Measurements from ENCODE around the gene MTX1. TPM values are rescaled to one million over a fixed set of nuclear protein-coding genes. Genes with fewer than 3 reads are reported as not detected.

MTX1 gene
- total and polyA plus RNA-seq, 4 donors = 15.8 to 43.1 (median 38.0) TPM

- Histone ChIP-seq H3K36me3 (ENCODE audit: control insufficient read depth, insufficient read depth, low read length) (peaks cover 44% of the 10 kb centered on the region), H3K4me1 (ENCODE audit: control insufficient read depth, insufficient read depth, low read length) (peaks cover 54% of the 10 kb centered on the region), H3K4me3 (ENCODE audit: low read depth, low read length) (peak within 1 kb of the TSS; percentile 95), H3K27me3 (ENCODE audit: control insufficient read depth, insufficient read depth, low read length) (no peaks in the 10 kb centered on the region), H3K9me3 (ENCODE audit: control insufficient read depth, insufficient read depth, low read length) (no peaks in the 10 kb centered on the region), H3K27ac (ENCODE audit: low read depth, low read length) (peak within 1 kb of the TSS; percentile 90)
- DNase-seq (ENCODE audit: low read depth in 4 of 6, low spot score in 6 of 6) = peak in 4 of 6 donors; percentile 60 to 97 (median 79)
- WGBS (ENCODE audit: insufficient coverage) = under 1% methylated on average over 30 of the region's 38 CpGs
Observed at GRCh38 chr1:155173478-155174323, 34.8 kb upstream of the MTX1 start, which contains the start of gene TRIM46. Gene TRIM46, plus strand, starts transcription at chr1:155173849. Its CDS starts 118 bp downstream, at chr1:155173967.

- H3K9me3 ChIP-seq (ENCODE audit: control insufficient read depth, insufficient read depth, low read length) = no peaks in the 10 kb centered on the region
- H3K4me1 ChIP-seq (ENCODE audit: control insufficient read depth, insufficient read depth, low read length) = peaks cover 54% of the 10 kb centered on the region
- H3K27me3 ChIP-seq (ENCODE audit: control insufficient read depth, insufficient read depth, low read length) = no peaks in the 10 kb centered on the region
- peaks cover 50% of the 10 kb centered on the region for H3K36me3 ChIP-seq (ENCODE audit: control insufficient read depth, insufficient read depth, low read length)
- peak overlapping the region; percentile 95 for H3K4me3 ChIP-seq (ENCODE audit: low read depth, low read length)
- 4% methylated on average over 24 of the region's 35 CpGs for WGBS (ENCODE audit: insufficient coverage)
- peak overlapping the region; percentile 90 for H3K27ac ChIP-seq (ENCODE audit: low read depth, low read length)
- DNase-seq (ENCODE audit: low read depth in 4 of 6, low spot score in 6 of 6) = peak in 4 of 6 donors; percentile 62 to 97 (median 77)
Observed at GRCh38 chr1:155174324-155175280, 33.9 kb upstream of the MTX1 start.

GRCh38 chr1:155175281-155175926, 33.1 kb upstream of the MTX1 start:
- Histone ChIP-seq H3K27me3 (ENCODE audit: control insufficient read depth, insufficient read depth, low read length) (no peaks in the 10 kb centered on the region), H3K4me1 (ENCODE audit: control insufficient read depth, insufficient read depth, low read length) (peaks cover 54% of the 10 kb centered on the region), H3K4me3 (ENCODE audit: low read depth, low read length) (peak overlapping the region; percentile 95), H3K27ac (ENCODE audit: low read depth, low read length) (peak overlapping the region; percentile 90), H3K9me3 (ENCODE audit: control insufficient read depth, insufficient read depth, low read length) (no peaks in the 10 kb centered on the region), H3K36me3 (ENCODE audit: control insufficient read depth, insufficient read depth, low read length) (peaks cover 50% of the 10 kb centered on the region)
- WGBS (ENCODE audit: insufficient coverage) = 88% methylated on average over 4 of the region's 12 CpGs
- DNase-seq (ENCODE audit: low read depth in 4 of 6, low spot score in 6 of 6) = no peak

- DNase-seq (ENCODE audit: low read depth in 4 of 6, low spot score in 6 of 6) = no peak
- Histone ChIP-seq H3K36me3 (ENCODE audit: control insufficient read depth, insufficient read depth, low read length) (peaks cover 52% of the 10 kb centered on the region), H3K9me3 (ENCODE audit: control insufficient read depth, insufficient read depth, low read length) (no peaks in the 10 kb centered on the region), H3K27ac (ENCODE audit: low read depth, low read length) (no peak overlapping the region), H3K27me3 (ENCODE audit: control insufficient read depth, insufficient read depth, low read length) (no peaks in the 10 kb centered on the region), H3K4me1 (ENCODE audit: control insufficient read depth, insufficient read depth, low read length) (peaks cover 54% of the 10 kb centered on the region), H3K4me3 (ENCODE audit: low read depth, low read length) (no peak overlapping the region)
- 75% methylated on average over 7 of the region's 9 CpGs for WGBS (ENCODE audit: insufficient coverage)
Observed at GRCh38 chr1:155175927-155176371, 32.5 kb upstream of the MTX1 start.

- Histone ChIP-seq H3K4me3 (ENCODE audit: low read depth, low read length) (no peak overlapping the region), H3K27ac (ENCODE audit: low read depth, low read length) (no peak overlapping the region), H3K36me3 (ENCODE audit: control insufficient read depth, insufficient read depth, low read length) (peaks cover 58% of the 10 kb centered on the region), H3K27me3 (ENCODE audit: control insufficient read depth, insufficient read depth, low read length) (no peaks in the 10 kb centered on the region), H3K4me1 (ENCODE audit: control insufficient read depth, insufficient read depth, low read length) (peaks cover 49% of the 10 kb centered on the region), H3K9me3 (ENCODE audit: control insufficient read depth, insufficient read depth, low read length) (no peaks in the 10 kb centered on the region)
- WGBS (ENCODE audit: insufficient coverage) = 69% methylated on average over 7 of the region's 8 CpGs
- DNase-seq (ENCODE audit: low read depth in 4 of 6, low spot score in 6 of 6) = peak in 4 of 6 donors; percentile 66 to 93 (median 82)
Observed at GRCh38 chr1:155176544-155177071, 31.9 kb upstream of the MTX1 start.

GRCh38 chr1:155177192-155177917, 31.1 kb upstream of the MTX1 start:
- DNase-seq (ENCODE audit: low read depth in 4 of 6, low spot score in 6 of 6) = no peak

GRCh38 chr1:155177918-155178281, 30.6 kb upstream of the MTX1 start:
- Histone ChIP-seq H3K4me1 (ENCODE audit: control insufficient read depth, insufficient read depth, low read length) (peaks cover 40% of the 10 kb centered on the region), H3K4me3 (ENCODE audit: low read depth, low read length) (no peak overlapping the region), H3K36me3 (ENCODE audit: control insufficient read depth, insufficient read depth, low read length) (peaks cover 71% of the 10 kb centered on the region), H3K27ac (ENCODE audit: low read depth, low read length) (no peak overlapping the region), H3K9me3 (ENCODE audit: control insufficient read depth, insufficient read depth, low read length) (no peaks in the 10 kb centered on the region), H3K27me3 (ENCODE audit: control insufficient read depth, insufficient read depth, low read length) (no peaks in the 10 kb centered on the region)
- WGBS (ENCODE audit: insufficient coverage) = 96% methylated on average over 9 of the region's 9 CpGs
- DNase-seq (ENCODE audit: low read depth in 4 of 6, low spot score in 6 of 6) = no peak

More at GRCh38 chr1:155177192-155177917, 31.1 kb upstream of the MTX1 start:
- Histone ChIP-seq H3K4me3 (ENCODE audit: low read depth, low read length) (no peak overlapping the region), H3K9me3 (ENCODE audit: control insufficient read depth, insufficient read depth, low read length) (no peaks in the 10 kb centered on the region), H3K27ac (ENCODE audit: low read depth, low read length) (no peak overlapping the region), H3K4me1 (ENCODE audit: control insufficient read depth, insufficient read depth, low read length) (peaks cover 44% of the 10 kb centered on the region), H3K27me3 (ENCODE audit: control insufficient read depth, insufficient read depth, low read length) (no peaks in the 10 kb centered on the region), H3K36me3 (ENCODE audit: control insufficient read depth, insufficient read depth, low read length) (peaks cover 66% of the 10 kb centered on the region)
- 73% methylated on average over 9 of the region's 11 CpGs for WGBS (ENCODE audit: insufficient coverage)

- Histone ChIP-seq H3K27ac (ENCODE audit: low read depth, low read length) (no peak overlapping the region), H3K9me3 (ENCODE audit: control insufficient read depth, insufficient read depth, low read length) (no peaks in the 10 kb centered on the region), H3K27me3 (ENCODE audit: control insufficient read depth, insufficient read depth, low read length) (no peaks in the 10 kb centered on the region), H3K4me3 (ENCODE audit: low read depth, low read length) (no peak overlapping the region), H3K4me1 (ENCODE audit: control insufficient read depth, insufficient read depth, low read length) (peaks cover 36% of the 10 kb centered on the region), H3K36me3 (ENCODE audit: control insufficient read depth, insufficient read depth, low read length) (peaks cover 77% of the 10 kb centered on the region)
- DNase-seq (ENCODE audit: low read depth in 4 of 6, low spot score in 6 of 6) = peak in 1 of 6 donors; percentile 5
- 86% methylated on average over 30 of the region's 30 CpGs for WGBS (ENCODE audit: insufficient coverage)
Observed at GRCh38 chr1:155178441-155179111, 29.9 kb upstream of the MTX1 start.
